ENCODE measurements around the gene PPP1R8.
"Not testable (repeated sequence)": the region's sequence is repeated elsewhere in the genome, so short reads cannot be mapped to it uniquely, and the experiment has no call there.

The PPP1R8 gene

GRCh38 chr1:27831568-27832410, 1.2 kb downstream of the PPP1R8 start:
- no peak for DNase-seq (ENCODE audit: extremely low read depth in 1 of 2, low read depth in 1 of 2)

- DNase-seq (ENCODE audit: extremely low read depth in 1 of 2, low read depth in 1 of 2) = no peak
Measured at GRCh38 chr1:27832762-27833161, 2.2 kb downstream of the PPP1R8 start.

- DNase-seq (ENCODE audit: extremely low read depth in 1 of 2, low read depth in 1 of 2) = no peak
Measured at GRCh38 chr1:27833470-27833869, 2.9 kb downstream of the PPP1R8 start.

- DNase-seq (ENCODE audit: extremely low read depth in 1 of 2, low read depth in 1 of 2) = no peak
Measured at GRCh38 chr1:27835046-27835445, 4.5 kb downstream of the PPP1R8 start.

GRCh38 chr1:27835501-27835900, 4.9 kb downstream of the PPP1R8 start:
- DNase-seq (ENCODE audit: extremely low read depth in 1 of 2, low read depth in 1 of 2) = no peak

- DNase-seq (ENCODE audit: extremely low read depth in 1 of 2, low read depth in 1 of 2) = no peak
Measured at GRCh38 chr1:27849951-27850350, 19.4 kb downstream of the PPP1R8 start.

GRCh38 chr1:27855085-27855484, 24.5 kb downstream of the PPP1R8 start:
- DNase-seq (ENCODE audit: extremely low read depth in 1 of 2, low read depth in 1 of 2) = no peak

- DNase-seq (ENCODE audit: extremely low read depth in 1 of 2, low read depth in 1 of 2) = no peak
Measured at GRCh38 chr1:27856561-27857343, 26.2 kb downstream of the PPP1R8 start.

GRCh38 chr1:27857552-27857951, 27.0 kb downstream of the PPP1R8 start:
- DNase-seq (ENCODE audit: extremely low read depth in 1 of 2, low read depth in 1 of 2) = not testable (repeated sequence)

- peak; percentile 51 to 72 for DNase-seq (ENCODE audit: extremely low read depth in 1 of 2, low read depth in 1 of 2)
Measured at GRCh38 chr1:27858072-27858948, 27.7 kb downstream of the PPP1R8 start.

GRCh38 chr1:27858949-27859576, 28.5 kb downstream of the PPP1R8 start:
- no peak for DNase-seq (ENCODE audit: extremely low read depth in 1 of 2, low read depth in 1 of 2)

GRCh38 chr1:27861436-27861835, 30.9 kb downstream of the PPP1R8 start:
- no peak for DNase-seq (ENCODE audit: extremely low read depth in 1 of 2, low read depth in 1 of 2)

- DNase-seq (ENCODE audit: extremely low read depth in 1 of 2, low read depth in 1 of 2) = no peak
Measured at GRCh38 chr1:27862004-27862403, 31.4 kb downstream of the PPP1R8 start.

GRCh38 chr1:27862671-27863537, 32.3 kb downstream of the PPP1R8 start:
- no peak for DNase-seq (ENCODE audit: extremely low read depth in 1 of 2, low read depth in 1 of 2)

GRCh38 chr1:27863538-27863915, 32.9 kb downstream of the PPP1R8 start:
- DNase-seq (ENCODE audit: extremely low read depth in 1 of 2, low read depth in 1 of 2) = no peak

- no peak for DNase-seq (ENCODE audit: extremely low read depth in 1 of 2, low read depth in 1 of 2)
Measured at GRCh38 chr1:27864264-27864895, 33.8 kb downstream of the PPP1R8 start.

- no peak for DNase-seq (ENCODE audit: extremely low read depth in 1 of 2, low read depth in 1 of 2)
Measured at GRCh38 chr1:27865821-27866220, 35.2 kb downstream of the PPP1R8 start.

- no peak for DNase-seq (ENCODE audit: extremely low read depth in 1 of 2, low read depth in 1 of 2)
Measured at GRCh38 chr1:27868556-27868931, 38.0 kb downstream of the PPP1R8 start.

Data from activated CD8-positive, alpha-beta memory T cell treated with anti-CD3 and anti-CD28 coated beads for 1 hour (primary cell).